HK-2 (cell line): Measurements from ENCODE around the gene PSMC1.

ENCODE experiments used
- DNase-seq: peaks from one replicate; pipeline ENCODE4 v3.0.0-alpha.2; 2018; ENCODE audit not compliant: unreplicated experiment

Gene PSMC1

DNA sequence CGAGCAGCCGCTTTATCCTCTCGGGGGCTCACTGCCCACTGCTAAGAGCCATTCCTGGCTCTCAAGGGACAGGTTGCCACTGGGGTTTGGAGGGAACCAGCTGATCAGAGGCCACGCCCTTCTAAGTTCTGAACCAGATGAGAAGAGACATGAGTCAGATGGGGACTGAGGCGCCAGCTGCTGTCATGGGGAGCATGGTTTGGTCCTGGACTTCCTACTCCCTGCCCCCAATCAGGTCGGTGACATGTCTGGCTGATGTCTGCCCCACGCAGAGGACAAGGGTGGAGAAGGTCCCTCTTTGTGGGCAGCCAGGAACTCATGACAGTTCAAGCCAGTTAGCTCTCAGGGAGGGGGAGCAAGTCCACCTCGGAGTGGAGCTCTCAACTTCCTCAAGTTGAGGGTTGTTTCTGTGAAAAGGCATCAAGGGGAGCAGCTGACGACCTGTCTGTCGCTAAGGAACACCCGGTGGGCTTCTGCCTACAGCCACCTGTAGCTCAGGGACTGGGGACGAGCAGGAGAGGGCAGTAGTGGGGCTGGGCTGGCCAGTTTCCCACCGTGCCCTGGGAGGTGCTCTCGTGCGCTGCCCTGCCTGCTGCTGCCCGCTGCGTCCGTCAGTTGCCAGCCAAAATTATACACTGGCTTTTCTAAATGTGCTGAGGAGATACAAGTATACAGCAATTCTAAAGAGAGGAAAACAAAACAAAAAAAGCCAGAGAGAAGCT lies 20.5 kb downstream of the PSMC1 start:
- DNase-seq, result no peak

DNA sequence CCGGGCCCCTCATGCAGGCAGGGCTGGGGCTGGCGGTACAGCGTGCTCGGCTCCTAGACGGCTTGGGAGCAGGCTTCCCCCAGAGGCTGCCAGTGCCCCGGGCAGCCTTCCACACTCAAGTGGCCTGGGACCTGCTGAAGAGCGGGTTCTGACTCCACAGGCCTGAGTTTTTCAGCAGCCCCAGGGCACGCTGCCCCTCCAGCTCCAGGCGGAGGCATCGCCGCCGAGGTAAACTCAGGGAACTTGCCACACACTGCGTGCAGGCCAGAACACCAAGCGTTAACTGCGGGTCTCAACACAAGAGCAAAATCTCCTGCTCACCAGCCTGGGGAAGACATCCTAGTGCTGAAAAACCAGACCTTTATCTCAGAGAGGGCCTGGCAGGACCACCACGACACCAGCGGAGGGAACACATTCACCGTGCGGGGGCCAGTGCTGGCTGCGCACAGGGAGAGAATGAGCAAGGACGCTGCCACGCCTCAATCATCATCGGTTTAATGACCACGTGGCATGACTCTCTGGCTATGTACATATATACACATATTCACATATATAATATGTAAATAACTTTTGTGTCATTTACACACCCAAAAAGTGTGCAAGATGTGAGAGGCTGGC lies 21.3 kb downstream of the PSMC1 start:
- DNase-seq, result no peak

DNA sequence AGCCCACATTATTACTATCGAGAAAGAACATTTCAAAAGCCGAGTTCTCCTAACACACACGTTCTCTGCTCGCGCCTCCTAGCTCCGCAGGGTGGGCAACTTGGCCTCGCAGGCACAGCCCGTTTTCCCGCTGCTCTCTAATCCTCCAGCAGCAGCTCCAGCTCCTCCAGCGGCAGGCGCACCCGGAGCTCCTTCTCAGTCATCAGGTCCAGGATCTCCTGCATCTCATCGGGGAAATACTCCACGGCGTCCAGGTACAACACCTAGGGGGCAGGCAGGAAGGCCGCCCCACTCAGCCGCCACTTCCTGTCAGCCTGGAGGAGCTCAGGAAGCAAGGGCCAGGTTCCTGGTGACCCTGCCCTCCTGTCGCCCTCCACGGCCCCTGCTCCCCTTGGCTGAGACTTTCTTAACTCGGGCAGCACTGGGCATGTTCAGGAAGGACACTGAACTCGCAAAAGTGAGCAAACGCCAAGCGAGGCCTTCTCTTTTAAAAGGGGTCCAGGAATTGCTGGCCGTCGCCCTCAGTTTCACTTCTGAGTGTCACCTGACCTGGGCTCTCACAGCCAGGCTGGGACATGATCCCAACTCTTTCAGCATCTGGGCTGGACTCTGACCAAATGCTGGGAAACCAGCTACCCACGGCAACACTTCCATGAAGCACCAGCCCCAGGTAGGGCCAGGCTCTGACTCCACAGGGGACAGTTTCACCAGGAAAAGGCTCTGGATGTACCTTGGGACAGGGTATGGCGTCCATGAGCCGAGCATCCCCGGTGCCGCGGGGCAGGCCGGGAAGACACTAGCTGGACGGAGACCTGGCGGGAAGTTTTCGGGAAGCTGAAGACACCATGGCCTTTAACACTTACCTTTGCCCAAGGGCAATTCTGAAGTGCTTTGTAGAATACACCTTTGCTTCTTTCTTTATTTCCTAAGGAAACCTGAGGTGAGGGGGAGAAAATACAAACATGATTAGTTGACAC lies 22.1 kb downstream of the PSMC1 start:
- no peak for DNase-seq

DNA sequence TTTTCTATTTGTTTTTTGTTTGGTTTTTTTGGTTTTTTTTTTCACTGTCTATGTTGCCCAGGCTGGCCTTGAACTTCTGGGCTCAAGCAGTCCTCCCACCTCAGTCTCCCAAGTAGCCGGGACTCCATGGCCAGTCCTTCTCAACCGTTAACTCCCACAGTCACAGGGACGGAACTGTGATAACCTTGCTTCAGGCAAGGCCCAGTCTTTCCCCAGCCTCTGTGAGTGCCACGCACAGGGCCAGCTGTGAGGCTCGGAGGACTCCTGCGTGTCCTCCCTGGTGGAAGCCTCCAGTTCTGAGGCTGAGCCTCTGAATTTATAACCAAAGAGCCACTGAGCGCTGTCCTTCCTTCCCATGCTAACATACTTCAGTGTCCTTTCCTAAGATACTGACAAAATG lies 23.7 kb downstream of the PSMC1 start:
- no peak for DNase-seq

DNA sequence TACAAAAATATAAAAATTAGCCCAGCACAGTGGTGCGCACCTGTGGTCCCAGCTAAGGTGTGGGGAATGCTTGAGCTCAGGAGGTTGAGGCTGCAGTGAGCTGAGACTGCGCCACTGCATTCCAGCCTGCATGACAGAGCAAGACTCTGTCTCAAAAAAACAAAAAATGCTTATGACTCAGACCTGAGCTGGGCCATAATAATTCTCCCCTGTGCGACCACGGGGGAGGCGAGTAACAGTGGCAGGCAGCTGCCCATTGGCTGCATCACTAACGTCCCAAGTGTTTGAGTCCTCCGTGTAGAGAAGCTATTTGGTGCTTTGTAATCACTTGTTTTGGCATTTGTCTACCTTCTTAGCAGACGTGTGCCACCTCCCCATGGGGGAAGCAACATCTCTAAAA lies 24.9 kb downstream of the PSMC1 start:
- peak; percentile 66 for DNase-seq

DNA sequence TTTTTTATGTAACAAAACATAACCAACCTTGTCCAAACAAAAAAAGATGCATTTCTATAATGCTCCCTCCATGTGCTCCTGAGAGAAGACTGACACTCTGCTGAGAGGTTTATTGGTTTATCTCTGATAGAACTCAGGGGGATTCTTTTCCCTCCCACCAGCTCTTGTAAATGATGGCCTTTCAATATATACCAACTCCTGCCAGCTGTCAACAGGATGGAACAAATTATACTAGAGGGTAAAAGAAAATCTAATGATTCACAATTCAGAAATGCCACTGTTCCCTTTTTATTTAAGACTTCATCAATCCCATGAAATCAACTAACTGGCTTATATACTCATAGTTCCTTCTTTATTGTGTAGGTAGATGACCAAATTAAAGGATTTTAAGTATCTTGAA lies 25.4 kb downstream of the PSMC1 start:
- DNase-seq, result no peak

DNA sequence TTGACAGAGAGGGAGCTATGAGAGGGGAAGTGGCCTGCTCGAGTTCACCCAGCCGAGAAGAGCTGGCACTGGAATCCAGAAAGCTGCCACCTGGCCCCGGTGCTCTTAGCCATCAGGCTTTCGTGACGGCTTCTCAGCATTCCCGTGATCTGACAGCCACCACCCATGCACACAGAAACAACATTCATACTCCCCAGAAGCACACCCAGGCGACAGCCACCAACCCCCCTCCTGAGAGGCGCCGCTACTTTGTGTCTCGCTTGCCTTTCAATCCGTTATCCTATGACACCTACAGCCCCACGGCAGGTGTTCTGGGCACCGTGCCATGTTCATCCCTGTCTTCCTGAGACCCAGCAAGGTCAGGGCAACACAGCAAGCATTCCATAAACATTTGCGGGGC lies 31.4 kb downstream of the PSMC1 start:
- no peak for DNase-seq

DNA sequence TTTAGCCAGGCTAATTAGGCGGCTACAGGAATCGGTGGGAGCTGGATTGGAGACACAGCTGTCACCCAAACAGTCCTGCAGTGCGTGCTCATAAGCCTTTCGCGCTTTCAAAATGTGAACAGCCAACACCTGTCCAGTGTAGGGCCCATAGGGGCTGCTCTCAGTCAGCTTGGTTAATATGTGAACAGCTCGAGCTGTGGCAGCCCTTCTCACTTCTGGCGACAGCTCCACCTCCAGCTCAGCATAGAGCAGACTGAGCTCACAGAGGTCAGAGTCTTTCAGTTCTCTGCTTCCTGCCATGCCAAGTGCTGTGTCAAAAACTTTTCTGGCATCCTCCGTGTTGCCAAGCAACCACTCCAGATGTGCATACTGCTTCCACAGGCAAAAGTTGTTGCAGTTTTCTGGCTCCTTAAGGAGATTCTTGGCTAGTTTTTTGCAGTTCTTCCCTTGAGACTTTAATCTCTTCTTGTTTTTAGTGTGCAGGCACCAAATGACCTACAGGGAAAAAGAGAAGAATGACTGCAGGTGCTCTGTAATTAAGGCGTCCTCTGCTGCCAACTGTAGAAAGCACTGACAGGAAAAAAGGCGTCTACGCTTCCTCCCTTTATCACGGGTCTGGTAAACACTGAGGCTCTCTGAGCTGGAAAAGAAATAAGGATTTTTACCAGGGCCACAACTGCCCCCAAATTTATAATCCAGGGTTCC lies 32.5 kb downstream of the PSMC1 start:
- DNase-seq, result no peak

DNA sequence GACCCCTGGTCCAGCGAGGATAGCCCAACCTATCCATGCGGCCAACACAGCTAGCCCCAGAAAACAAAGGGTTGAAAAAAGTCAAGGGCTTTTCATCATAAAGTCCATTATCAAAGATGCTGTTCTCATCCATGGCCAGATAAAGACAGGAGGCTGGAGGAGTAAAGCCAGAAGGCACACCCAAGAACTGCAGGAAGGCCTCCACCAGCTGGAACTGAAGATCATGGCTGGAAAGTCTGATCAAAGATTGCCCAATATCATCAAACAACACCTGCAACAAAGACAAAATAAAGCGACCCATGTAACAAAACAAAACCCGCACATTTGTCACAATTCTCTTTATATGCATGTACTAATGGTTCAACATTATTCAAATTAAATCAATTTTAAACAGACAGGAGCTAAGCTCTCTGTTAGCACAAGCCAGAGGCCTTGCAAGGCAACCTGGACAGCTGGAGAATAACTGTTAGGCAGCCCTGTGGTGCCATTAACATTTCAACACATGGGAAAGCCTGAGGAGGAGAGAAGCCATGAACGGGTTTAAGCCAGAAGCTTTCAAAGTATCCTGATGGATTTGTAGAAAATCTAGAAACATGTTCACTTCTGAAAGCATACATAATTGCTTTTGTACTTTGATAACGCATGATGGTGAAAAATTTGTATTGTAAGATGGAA lies 34.1 kb downstream of the PSMC1 start:
- no peak for DNase-seq

DNA sequence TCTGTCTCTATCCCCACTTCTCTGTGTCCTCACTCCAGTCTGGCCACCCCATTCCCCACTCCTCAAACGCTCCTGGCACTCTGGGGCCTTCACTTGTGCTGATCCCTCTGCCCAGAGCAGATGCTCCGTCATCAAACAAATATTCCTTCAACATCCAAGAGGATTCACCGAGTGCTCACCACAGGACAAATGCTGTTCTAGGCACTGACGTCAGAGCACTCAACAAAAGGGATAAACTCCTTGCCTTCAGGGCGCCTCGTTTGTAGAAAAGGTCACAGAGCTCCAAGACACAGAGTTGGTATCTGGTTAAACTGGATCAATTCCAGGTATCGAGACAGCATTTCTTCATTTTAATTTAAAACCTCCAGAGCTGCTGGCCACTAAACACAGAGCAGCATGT lies 35.3 kb downstream of the PSMC1 start:
- DNase-seq, result no peak

DNA sequence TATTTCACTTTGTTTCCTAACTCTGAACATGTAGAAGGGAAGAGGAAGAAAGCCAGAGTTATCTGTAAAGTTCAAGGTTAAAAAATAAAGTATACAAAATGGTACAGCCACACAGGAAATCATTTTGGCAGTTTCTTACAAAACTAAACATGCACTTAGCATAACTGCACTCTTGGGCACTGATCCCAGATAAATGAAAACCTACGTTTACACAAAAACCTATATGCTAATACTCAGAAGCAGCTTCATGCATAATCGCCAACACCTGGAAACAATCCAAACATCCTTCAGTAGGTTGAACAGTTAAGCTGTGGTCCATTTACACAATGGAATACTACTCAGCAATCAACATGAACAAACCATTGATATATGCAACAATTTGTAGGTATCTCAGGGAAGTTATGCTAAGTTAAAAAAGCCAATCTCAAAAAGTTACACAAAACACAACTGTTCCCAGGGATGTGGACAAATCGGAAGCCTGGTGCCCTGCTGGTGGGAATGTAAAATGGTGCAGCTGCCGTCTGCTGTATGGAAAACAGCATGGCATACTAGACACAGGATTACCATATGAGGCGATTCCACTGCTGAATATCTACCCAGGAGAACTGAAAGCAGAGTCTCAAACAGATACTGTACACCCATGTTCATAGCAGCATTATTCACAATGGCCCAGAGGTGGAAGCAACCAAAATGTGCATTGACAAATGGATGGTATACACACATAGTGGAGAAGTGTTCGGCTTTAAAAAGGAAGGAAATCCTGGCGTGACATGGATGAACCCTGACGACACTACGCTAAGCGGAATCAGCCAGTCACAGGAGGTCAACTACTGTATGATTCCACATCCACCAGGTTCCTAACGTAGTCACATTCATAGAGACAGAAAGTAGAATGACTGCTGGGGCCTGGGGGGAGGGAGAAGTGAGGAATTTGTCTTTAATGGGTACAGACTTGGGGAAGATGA lies 37.7 kb downstream of the PSMC1 start:
- DNase-seq, result no peak

DNA sequence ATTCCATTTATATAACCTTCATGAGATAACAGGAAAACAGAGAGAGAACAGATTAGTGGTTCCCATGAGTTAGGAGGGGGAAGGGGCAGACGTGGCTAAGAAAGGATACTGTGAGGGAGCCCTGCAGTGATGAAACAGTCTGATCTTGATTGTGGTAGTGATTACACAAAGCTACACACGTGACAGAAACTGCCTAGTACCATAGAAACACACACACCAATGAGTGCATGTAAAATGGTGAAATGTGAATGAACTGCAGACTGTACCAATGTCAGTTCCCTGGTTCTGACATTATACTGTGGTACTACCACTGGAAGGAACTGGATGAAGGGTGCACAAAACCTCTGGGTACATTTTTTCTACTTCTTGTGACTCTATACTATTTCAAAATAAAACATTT lies 38.5 kb downstream of the PSMC1 start:
- no peak for DNase-seq

DNA sequence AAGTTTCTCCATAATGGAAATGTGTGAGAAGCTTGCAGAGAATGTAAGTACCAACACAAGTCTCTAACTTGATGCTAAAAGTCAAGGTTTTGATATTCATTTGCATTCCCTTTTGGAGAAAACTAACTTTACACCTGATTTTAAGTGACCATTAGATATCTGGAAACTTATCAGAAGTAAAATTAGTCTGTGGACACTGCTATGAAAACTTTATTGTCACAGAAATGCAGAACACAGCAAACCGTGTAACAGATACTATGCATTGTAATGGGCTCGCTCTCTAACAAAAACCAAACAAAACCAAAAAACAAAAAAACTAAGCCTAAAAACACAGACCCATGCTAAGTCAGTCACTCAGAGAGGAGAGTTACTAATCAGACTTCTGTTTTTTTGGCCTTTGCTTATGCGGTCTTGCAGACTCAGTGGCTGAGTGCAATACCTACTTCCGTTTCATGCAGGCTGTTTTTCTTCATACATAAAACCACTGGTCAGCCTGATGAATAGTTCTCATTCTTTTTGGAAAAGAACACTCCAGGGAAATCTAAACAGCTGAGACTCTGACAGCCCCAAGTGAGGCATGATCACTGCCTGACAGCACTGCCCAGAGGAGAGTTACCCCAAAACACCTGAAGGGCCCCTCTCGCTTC lies 39.6 kb downstream of the PSMC1 start:
- DNase-seq, result no peak

DNA sequence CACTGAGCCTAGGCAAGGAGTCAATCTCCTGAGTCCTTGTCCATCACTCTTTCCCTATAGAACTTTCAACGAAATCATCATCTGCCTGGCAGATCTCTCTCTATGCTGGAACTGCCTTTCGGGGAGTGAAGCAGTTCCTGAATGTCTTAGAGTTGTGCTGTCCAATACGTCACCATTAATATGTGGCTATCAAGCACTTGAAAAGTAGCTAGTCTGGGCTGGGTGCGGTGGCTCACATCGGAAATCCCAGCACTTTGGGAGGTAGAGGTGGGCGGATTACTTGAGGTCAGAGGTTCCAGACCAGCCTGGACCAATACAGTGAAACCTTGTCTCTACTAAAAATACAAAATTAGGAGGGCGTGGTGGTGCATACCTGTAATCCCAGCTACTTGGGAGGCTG lies 40.3 kb downstream of the PSMC1 start:
- no peak for DNase-seq

DNA sequence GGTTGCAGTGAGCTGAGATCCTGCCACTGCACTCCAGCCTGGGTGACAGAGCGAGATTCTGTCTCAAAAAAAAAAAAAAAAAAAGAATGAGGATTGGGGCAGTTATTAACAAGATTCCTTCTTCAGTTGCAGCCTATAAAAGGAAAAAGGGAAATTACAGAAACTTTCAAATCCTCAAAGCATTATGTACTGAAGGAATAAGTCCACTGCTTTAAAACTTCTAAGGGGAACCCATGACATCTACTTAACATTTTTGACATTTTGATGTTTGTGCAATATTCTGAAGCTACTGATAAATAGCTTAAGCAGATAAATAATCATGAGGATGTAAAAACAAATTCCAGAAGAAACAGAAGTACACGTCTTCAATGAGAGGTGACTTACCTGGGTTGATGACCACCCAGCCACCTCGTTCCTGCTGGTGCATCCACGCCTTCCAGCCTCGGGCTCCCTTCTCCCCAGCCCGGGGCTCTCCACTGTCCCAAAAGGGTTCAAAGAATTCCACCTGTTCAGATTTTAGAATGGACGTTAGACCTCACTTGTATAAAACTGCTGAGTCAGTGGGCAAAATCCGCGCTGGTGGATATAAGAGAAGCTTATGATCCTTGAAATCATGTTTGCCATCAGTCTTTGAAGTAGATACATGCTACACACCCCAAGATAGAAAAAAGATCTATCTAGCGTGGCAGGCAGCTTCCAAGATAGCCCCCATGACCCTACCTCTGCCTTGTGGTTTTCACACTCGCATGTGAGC lies 41.7 kb downstream of the PSMC1 start:
- DNase-seq, result no peak

DNA sequence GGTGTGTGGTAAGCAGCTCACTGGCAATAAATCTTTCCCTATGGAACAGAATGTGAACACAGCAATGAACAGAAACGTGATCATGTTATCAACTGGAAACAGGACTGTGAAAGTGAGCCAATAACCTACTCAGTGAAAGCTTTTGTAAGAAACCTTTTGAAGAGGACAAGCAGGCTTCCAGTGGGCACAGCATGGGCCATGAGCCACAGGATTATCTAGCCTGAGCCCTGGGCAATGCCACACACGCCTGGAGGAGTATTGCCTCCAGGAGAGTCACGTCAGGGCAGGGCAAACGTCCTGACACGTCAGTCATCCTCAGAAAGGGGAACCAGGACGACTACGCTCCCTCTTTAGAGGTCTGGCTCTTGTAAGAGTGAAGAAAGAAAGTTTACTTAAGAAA lies 43.1 kb downstream of the PSMC1 start:
- DNase-seq, result no peak

DNA sequence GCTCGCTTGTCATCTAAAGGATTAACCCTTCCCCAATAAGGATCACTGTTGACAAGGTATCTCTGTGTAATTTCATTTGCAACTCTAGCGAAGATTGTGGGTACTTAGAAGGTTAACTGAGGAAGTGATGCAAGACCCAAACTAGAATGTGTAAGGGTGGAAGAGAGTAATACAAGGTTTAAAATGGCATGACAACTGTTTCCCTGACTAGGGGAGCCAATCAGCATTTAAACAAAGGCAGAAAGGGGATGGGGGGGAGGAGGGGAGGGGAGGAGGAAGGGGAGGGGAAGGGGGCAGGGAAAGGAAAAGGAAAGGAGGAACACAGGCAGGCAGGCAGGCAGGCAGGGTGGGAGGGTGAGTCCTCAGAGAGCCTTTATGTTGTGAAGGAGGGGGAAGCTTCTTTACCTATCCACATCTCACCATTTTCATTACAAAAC lies 44.3 kb downstream of the PSMC1 start:
- DNase-seq, result no peak

DNA sequence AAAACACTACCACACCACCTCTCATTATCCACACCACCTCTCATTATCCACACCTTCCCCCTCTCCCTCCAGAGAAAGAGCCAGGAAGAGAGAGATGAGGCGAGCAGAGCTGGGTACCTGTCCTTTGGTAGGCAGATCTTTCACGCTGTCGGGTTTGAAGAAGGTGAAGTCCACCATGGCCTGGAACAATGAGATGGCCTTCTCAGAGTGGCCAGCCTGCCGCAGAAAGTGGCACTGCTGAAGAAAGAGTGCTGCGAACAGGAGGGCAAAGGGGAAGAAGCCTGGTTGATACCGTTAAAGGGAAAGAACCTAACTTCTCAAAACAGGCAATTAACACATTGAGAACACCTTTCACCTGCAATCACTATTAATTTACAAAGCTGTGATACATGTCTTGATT lies 44.8 kb downstream of the PSMC1 start:
- DNase-seq, result no peak

DNA sequence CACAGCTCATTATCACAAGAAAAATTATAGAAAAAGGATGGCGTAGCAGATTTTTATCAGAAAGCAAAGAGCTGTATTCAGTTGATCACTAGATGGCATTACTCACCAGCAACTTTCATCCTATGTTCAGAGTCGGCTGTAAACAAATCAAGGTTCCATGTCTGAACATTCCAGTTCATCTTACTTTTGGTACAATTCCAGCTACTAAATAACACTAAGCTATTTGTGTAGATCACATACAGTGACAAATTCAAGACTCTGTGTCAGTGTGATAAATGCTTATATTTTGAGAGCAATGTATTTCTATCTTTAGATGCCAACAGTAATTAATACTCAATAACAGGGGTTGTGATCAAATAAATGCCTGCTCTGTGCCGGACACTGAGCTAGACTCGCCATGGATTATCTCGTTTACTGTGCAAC lies 45.3 kb downstream of the PSMC1 start:
- no peak for DNase-seq
